ENCODE data around the gene TGIF1. TPM values are rescaled to one million over a fixed set of nuclear protein-coding genes. Genes with fewer than 3 reads are reported as not detected.

Gene TGIF1
- total RNA-seq, 2 experiments from 2014 or later, result 40.9 to 69.0 TPM

GRCh38 chr18:3458952-3459853 is 9.2 kb downstream of the TGIF1 start:
- H3K27ac ChIP-seq (ENCODE audit: low read depth, low read length, poor library complexity, severe bottlenecking), result no peak overlapping the region
- POLR2A ChIA-PET, result interaction anchor here (0.5 to 1.3 kb wide), 5 partner anchors 8 to 373 kb away, joined by 3 to 5 read pairs (median 4); no protein-coding TSS in a partner anchor
- CTCF ChIA-PET (ENCODE audit: unreplicated experiment), result interaction anchor here (1.1 kb wide), 1 partner anchor 206 kb away, joined by 3 read pairs; no protein-coding TSS in a partner anchor
- H3K36me3 ChIP-seq (ENCODE audit: insufficient read depth, low read length), result peaks cover 81% of the 10 kb centered on the region
- TF ChIP-seq EZH2phosphoT487 (IDR thresholded peaks at IDR 0.05; ENCODE audit: borderline replicate concordance, low read depth, low read length) (no peak), CTCF (conservative IDR thresholded peaks at IDR 0.05; ENCODE audit: low read length) (no peak)
- peaks cover 20% of the 10 kb centered on the region; the same call in 1 of the 2 replicates for H3K9me3 ChIP-seq (ENCODE audit: low read length)
- H3K9me2 ChIP-seq (ENCODE audit: insufficient read depth, low read length), result no peaks in the 10 kb centered on the region
- no peak overlapping the region for H3K4me2 ChIP-seq (ENCODE audit: low read length)
- intact Hi-C loops (cut with micrococcal nuclease; ENCODE audit: unreplicated experiment), result no loop called here
- DNase-seq (ENCODE audit: low spot score), result no peak
- H4K20me1 ChIP-seq (ENCODE audit: insufficient read depth, low read length), result peaks cover 9% of the 10 kb centered on the region; the same call in 1 of the 2 replicates
- H3K4me1 ChIP-seq (ENCODE audit: insufficient read depth, low read length, poor library complexity, severe bottlenecking), result peaks cover 30% of the 10 kb centered on the region
- BruUV-seq (replicated peaks), result no TSS peak
- H2AFZ ChIP-seq (ENCODE audit: low read length), result no peak overlapping the region
- no peak overlapping the region for H3K4me3 ChIP-seq (ENCODE audit: low read depth, low read length, poor library complexity, severe bottlenecking)
- peaks cover 61% of the 10 kb centered on the region for H3K79me2 ChIP-seq (ENCODE audit: insufficient read depth, low read depth, low read length)

GRCh38 chr18:3460823-3461398 is 10.9 kb downstream of the TGIF1 start:
- Histone ChIP-seq H3K27ac (ENCODE audit: low read depth, low read length, poor library complexity, severe bottlenecking) (no peak overlapping the region), H4K20me1 (ENCODE audit: insufficient read depth, low read length) (no peaks in the 10 kb centered on the region), H3K4me1 (ENCODE audit: insufficient read depth, low read length, poor library complexity, severe bottlenecking) (peaks cover 19% of the 10 kb centered on the region), H2AFZ (ENCODE audit: low read length) (no peak overlapping the region), H3K9me2 (ENCODE audit: insufficient read depth, low read length) (no peaks in the 10 kb centered on the region), H3K4me2 (ENCODE audit: low read length) (no peak overlapping the region), H3K79me2 (ENCODE audit: insufficient read depth, low read depth, low read length) (peaks cover 43% of the 10 kb centered on the region), H3K9me3 (ENCODE audit: low read length) (peaks cover 20% of the 10 kb centered on the region; the same call in 1 of the 2 replicates), H3K36me3 (ENCODE audit: insufficient read depth, low read length) (peaks cover 69% of the 10 kb centered on the region), H3K4me3 (ENCODE audit: low read depth, low read length, poor library complexity, severe bottlenecking) (no peak overlapping the region)
- POLR2A ChIA-PET, result interaction anchor here (0.5 to 1.2 kb wide), 8 partner anchors 9 to 911 kb away, joined by 3 to 6 read pairs (median 4); no protein-coding TSS in a partner anchor
- BruUV-seq (replicated peaks), result no TSS peak
- CTCF ChIA-PET (ENCODE audit: unreplicated experiment), result interaction anchor here (0.6 kb wide), 1 partner anchor 125 kb away, joined by 3 read pairs; no protein-coding TSS in a partner anchor
- intact Hi-C loops (cut with micrococcal nuclease; ENCODE audit: unreplicated experiment), result no loop called here
- TF ChIP-seq CTCF (conservative IDR thresholded peaks at IDR 0.05; ENCODE audit: low read length) (no peak), EZH2phosphoT487 (IDR thresholded peaks at IDR 0.05; ENCODE audit: borderline replicate concordance, low read depth, low read length) (no peak)
- DNase-seq (ENCODE audit: low spot score), result no peak
